Neural cell (in vitro differentiated cells): Measurements from ENCODE around the gene STXBP1.

ENCODE experiments used
- EP300 ChIP-seq: fragments of 450-650 bp; conservative IDR thresholded peaks from 2 replicates; pipeline ENCODE4 v1.6.1; 2014; ENCODE audit warnings: antibody characterized with exemption, mild to moderate bottlenecking, moderate library complexity; ENCODE audit not compliant: poor library complexity, severe bottlenecking
- EZH2 ChIP-seq: fragments of 200-600, 300-800 bp; shearing (Covaris generic), sonication (generic); IDR thresholded peaks from 2 replicates; pipeline ENCODE4 v1.6.1; 2014; ENCODE audit warnings: antibody characterized with exemption, low read length, borderline replicate concordance, mild to moderate bottlenecking; ENCODE audit not compliant: insufficient read depth, poor library complexity, severe bottlenecking
- TF ChIP-seq, protein P1 (sequence below): fragments of 450-650 bp; IDR thresholded peaks from 2 replicates; pipeline ENCODE4 v1.5.1; 2014; ENCODE audit warnings: antibody characterized with exemption, mild to moderate bottlenecking, moderate library complexity; ENCODE audit not compliant: poor library complexity, severe bottlenecking

DNA sequence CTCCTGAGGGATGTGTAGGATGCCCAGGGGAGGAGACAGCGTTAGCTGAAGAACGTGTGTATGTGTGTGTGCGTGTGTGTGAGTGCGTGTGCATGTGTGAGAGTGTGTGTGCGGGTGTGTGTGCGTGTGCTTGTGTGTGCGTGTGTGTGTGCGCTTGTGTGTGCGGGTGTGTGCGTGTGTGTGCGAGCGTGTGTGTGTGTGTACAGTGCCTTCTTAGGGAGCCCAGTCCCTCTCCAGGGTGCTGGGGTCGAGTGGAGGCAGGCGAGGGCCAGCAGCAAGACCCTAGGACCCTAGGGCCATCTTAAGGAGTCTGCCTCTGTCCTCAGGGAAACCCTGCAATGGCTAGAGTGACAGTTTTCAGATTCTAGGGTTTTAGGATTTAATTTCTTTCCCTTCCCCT lies 26.0 kb upstream of the STXBP1 start:
- TF ChIP-seq EZH2 (no peak), EP300 (no peak)
- TF ChIP-seq, protein P1, sequence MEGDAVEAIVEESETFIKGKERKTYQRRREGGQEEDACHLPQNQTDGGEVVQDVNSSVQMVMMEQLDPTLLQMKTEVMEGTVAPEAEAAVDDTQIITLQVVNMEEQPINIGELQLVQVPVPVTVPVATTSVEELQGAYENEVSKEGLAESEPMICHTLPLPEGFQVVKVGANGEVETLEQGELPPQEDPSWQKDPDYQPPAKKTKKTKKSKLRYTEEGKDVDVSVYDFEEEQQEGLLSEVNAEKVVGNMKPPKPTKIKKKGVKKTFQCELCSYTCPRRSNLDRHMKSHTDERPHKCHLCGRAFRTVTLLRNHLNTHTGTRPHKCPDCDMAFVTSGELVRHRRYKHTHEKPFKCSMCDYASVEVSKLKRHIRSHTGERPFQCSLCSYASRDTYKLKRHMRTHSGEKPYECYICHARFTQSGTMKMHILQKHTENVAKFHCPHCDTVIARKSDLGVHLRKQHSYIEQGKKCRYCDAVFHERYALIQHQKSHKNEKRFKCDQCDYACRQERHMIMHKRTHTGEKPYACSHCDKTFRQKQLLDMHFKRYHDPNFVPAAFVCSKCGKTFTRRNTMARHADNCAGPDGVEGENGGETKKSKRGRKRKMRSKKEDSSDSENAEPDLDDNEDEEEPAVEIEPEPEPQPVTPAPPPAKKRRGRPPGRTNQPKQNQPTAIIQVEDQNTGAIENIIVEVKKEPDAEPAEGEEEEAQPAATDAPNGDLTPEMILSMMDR, result no peak
